SK-N-MC (cell line): ENCODE data around the gene UBE2O.

Source experiments
- DNase-seq: peaks from one replicate; pipeline ENCODE4 v3.0.0-alpha.2; 2011; ENCODE audit warnings: low read depth, low spot score
- H3K27ac ChIP-seq: fragments of 200-600 bp; sonication (generic); 2 replicates; pipeline ENCODE4 v1.5.1; 2016; ENCODE audit warnings: mixed run types
- H3K36me3 ChIP-seq: fragments of 200-600 bp; sonication (generic); 2 replicates; pipeline ENCODE4 v1.6.1; 2017; ENCODE audit warnings: antibody characterized with exemption, low read length, mixed read lengths; ENCODE audit not compliant: insufficient read depth
- H3K4me3 ChIP-seq: fragments of 200-600 bp; sonication (generic); 2 replicates; pipeline ENCODE4 v1.5.1; 2016
- H3K9ac ChIP-seq: fragments of 200-600 bp; sonication (generic); 2 replicates; pipeline ENCODE4 v1.8.0; 2017; ENCODE audit warnings: mixed run types, mixed read lengths; ENCODE audit not compliant: insufficient read length
- H3K9me3 ChIP-seq: fragments of 200-600 bp; sonication (generic); 2 replicates; pipeline ENCODE4 v1.6.1; 2017; ENCODE audit warnings: low read depth, mild to moderate bottlenecking, antibody characterized with exemption, low read length, moderate library complexity, mixed read lengths
- EZH2 ChIP-seq: fragments of 200-600 bp; sonication (generic); IDR thresholded peaks from one replicate; pipeline ENCODE4 v1.6.1; 2017; ENCODE audit warnings: antibody characterized with exemption
- FOXP2 ChIP-seq: optimal IDR thresholded peaks from 2 replicates; pipeline ENCODE3; 2011; ENCODE audit warnings: mild to moderate bottlenecking, moderate library complexity; ENCODE audit not compliant: insufficient read depth; ENCODE audit errors: extremely low read length, control extremely low read depth
- POLR2AphosphoS5 ChIP-seq: IDR thresholded peaks from 2 replicates; pipeline ENCODE4 v1.6.1; 2012; ENCODE audit warnings: mild to moderate bottlenecking, low read depth, low read length, borderline replicate concordance

UBE2O gene

GRCh38 chr17:76452660-76453430 is at the start of gene UBE2O:
TSS of gene UBE2O (minus strand) at chr17:76453152. CDS start at chr17:76453141, 11 bp downstream.
- Histone ChIP-seq H3K27ac (0 out of 2 replicates have a peak within 1 kb of the TSS, but pooled peaks have one; percentile 25), H3K36me3 (no peaks in the 10 kb centered on the region), H3K4me3 (peak within 1 kb of the TSS; percentile 96), H3K9ac (peak within 1 kb of the TSS; percentile 93), H3K9me3 (no peaks in the 10 kb centered on the region)
- no peak for DNase-seq
- TF ChIP-seq EZH2 (no peak), FOXP2 (no peak), POLR2AphosphoS5 (no peak)

DNA sequence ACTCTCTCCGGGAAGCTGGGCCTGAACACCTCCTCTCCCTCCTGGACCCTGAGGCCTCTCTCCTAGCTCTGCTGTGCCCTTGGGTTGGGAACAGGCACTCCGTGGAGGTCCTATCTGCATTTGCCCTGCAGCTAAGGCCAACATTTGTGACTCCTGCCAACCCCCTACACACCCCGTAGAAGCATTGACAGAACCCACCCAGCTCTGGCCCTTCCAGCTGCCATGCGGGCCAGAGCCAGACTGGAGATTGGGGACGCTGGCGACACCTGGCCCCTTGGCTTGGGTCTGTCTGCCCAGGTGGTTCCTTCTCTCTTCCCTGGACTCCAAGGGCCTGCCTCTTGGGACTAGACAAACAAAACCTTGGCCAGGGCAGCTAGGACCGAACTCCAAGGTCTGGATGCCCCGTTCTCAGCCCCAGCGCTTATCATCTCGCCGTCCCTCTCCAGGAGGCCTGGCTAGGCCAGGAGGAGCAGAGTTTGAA is 48.9 kb upstream of the UBE2O start:
- H3K4me3 ChIP-seq = peak overlapping the region; percentile 97
- no peaks in the 10 kb centered on the region for H3K36me3 ChIP-seq
- no peak overlapping the region for H3K27ac ChIP-seq
- TF ChIP-seq POLR2AphosphoS5 = no peak
- TF ChIP-seq FOXP2 = no peak
- TF ChIP-seq EZH2 = no peak
- DNase-seq = no peak
- H3K9me3 ChIP-seq = no peaks in the 10 kb centered on the region
- H3K9ac ChIP-seq = no peak overlapping the region

DNA sequence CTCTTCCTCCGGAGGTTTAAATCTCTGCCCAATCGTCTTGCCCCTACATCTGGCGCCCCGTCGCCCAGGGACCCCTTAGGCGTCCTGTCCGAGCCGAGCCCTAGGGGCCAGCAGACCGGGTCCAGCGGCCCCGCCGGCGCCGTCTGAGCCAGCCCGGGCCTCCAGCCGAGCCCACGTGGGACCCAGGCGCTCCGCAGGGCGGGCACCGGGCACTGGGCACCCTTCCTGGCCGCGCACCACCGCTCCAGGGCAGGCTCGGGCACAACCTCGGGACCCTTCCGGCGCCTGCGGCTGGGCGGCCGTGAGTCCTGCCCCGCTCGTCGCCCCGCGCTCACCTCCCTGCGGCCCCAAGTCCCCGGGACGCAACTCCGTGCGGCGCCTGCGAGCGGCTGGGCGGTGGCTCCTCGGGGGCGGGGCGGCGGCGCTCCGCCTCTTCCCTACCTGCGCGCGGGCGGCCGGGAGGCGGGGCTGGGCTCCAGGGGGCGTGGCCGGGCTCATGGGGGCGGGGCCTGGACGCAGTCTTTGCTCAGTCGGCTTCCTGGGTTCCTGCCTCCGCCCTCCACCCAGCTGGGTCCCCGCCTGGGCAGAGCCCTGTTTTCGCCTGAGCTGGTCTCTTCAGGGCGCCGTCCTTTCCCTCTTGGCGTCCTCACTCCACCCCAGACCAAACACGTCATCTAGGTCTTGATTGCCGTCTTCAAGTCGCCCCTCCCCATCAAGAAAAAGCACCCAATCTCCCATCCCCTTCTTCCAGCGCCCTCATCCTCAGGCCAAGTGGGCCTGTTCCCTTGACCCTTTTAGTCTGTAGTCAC is 48.3 kb upstream of the UBE2O start, which contains the start of gene RHBDF2:
RHBDF2 (minus strand) TSS at position 406 of the 809 bp plus-strand sequence. CDS start 19,899 bp downstream, outside the sequence.
- Histone ChIP-seq H3K36me3 (no peaks in the 10 kb centered on the region), H3K9me3 (no peaks in the 10 kb centered on the region), H3K4me3 (peak within 1 kb of the TSS; percentile 97), H3K9ac (peak within 1 kb of the TSS; percentile 81), H3K27ac (no peak within 1 kb of the TSS)
- no peak for DNase-seq
- TF ChIP-seq FOXP2 (no peak), POLR2AphosphoS5 (peak; percentile 57; the same call in 1 of the 2 replicates)

DNA sequence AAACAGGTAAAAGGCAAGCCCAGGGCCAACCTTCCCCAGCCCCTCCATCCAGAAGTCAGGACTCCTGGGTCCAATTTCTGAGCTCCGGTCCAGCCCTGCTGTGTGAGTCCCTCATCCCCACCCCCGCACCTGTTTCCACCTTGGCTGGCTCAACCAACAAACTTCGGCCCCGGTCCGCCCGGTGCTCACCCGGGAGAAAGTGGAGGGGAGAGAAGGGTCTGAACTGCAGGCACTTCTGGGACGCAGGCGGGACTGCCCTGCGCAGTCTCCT is 47.7 kb upstream of the UBE2O start:
- TF ChIP-seq FOXP2 = no peak
- TF ChIP-seq EZH2 = no peak
- TF ChIP-seq POLR2AphosphoS5 = no peak
- no peak overlapping the region for H3K27ac ChIP-seq
- no peaks in the 10 kb centered on the region for H3K9me3 ChIP-seq
- peak overlapping the region; percentile 97 for H3K4me3 ChIP-seq
- H3K9ac ChIP-seq = peak overlapping the region; percentile 81
- H3K36me3 ChIP-seq = no peaks in the 10 kb centered on the region
- DNase-seq = no peak

- Histone ChIP-seq H3K9ac (peak overlapping the region; percentile 81), H3K36me3 (no peaks in the 10 kb centered on the region)
Observed at GRCh38 chr17:76500074-76500746, 47.3 kb upstream of the UBE2O start.

GRCh38 chr17:76499267-76499667 is 46.3 kb upstream of the UBE2O start:
- Histone ChIP-seq H3K36me3 (no peaks in the 10 kb centered on the region), H3K9ac (no peak overlapping the region), H3K9me3 (no peaks in the 10 kb centered on the region), H3K4me3 (no peak overlapping the region), H3K27ac (no peak overlapping the region)
- TF ChIP-seq FOXP2 = no peak
- no peak for TF ChIP-seq POLR2AphosphoS5
- TF ChIP-seq EZH2 = no peak
- no peak for DNase-seq

More at GRCh38 chr17:76500074-76500746, 47.3 kb upstream of the UBE2O start:
- Histone ChIP-seq H3K4me3 (peak overlapping the region; percentile 97), H3K27ac (no peak overlapping the region), H3K9me3 (no peaks in the 10 kb centered on the region)
- no peak for DNase-seq
- no peak for TF ChIP-seq EZH2
- TF ChIP-seq POLR2AphosphoS5 = no peak
- no peak for TF ChIP-seq FOXP2

DNA sequence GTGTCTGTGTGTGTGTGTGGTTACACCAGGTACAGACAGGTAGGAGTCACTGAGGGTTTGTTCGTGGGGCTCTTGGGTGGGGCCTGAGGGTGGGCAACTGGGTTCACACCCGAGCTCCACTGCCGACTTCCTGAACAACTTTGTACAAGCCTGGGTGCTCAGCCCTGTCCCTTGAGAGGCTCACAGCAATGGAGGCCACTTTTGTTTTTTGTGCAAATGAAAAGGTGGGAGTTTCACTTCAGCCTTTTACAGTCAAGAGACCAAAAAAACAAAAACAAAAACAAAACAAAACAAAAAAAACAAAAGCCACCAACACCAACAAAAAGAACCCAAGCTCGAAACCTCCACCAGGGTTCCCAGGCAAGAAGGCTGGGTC is 45.9 kb upstream of the UBE2O start:
- Histone ChIP-seq H3K9me3 (no peaks in the 10 kb centered on the region), H3K9ac (no peak overlapping the region), H3K4me3 (no peak overlapping the region; the same call in 1 of the 2 replicates), H3K36me3 (no peaks in the 10 kb centered on the region), H3K27ac (no peak overlapping the region)
- TF ChIP-seq EZH2 (no peak), FOXP2 (no peak), POLR2AphosphoS5 (no peak)
- no peak for DNase-seq

GRCh38 chr17:76497979-76498875 is 45.3 kb upstream of the UBE2O start:
- H3K36me3 ChIP-seq = no peaks in the 10 kb centered on the region
- H3K27ac ChIP-seq = no peak overlapping the region
- no peak for DNase-seq
- H3K9ac ChIP-seq = no peak overlapping the region
- H3K9me3 ChIP-seq = no peaks in the 10 kb centered on the region
- peak overlapping the region; percentile 61 for H3K4me3 ChIP-seq
- no peak for TF ChIP-seq EZH2
- 0 out of 2 replicates have a peak, but pooled peaks have one; percentile 22 for TF ChIP-seq POLR2AphosphoS5
- TF ChIP-seq FOXP2 = peak; percentile 61
